Calu3 (cell line): Measurements from ENCODE around the gene TMEM150A. TPM values are rescaled to one million over a fixed set of nuclear protein-coding genes. Genes with fewer than 3 reads are reported as not detected.

Source experiments
- BruUV-seq: library from RNA; stranded (reverse); fragments of 400-500 nt; replicated peaks from 2 replicates; lab custom pipeline; 2021; lab: Mats Ljungman, UMichigan
- CTCF ChIA-PET: fragments of 300-600 bp; sonication (Branson Sonifier 250); formaldehyde crosslinking; loops from one replicate; lab custom pipeline; 2022; ENCODE audit warnings: antibody characterized with exemption; lab: Charles Lee
- DNase-seq: peaks from one replicate; pipeline ENCODE4 v3.0.0; 2022
- H3K27ac Mint-ChIP-seq: one replicate; pipeline ENCODE4 v1.8.0; 2022; ENCODE audit warnings: mixed read lengths; ENCODE audit not compliant: unreplicated experiment
- H3K27me3 Mint-ChIP-seq: one replicate; pipeline ENCODE4 v1.8.0; 2022; ENCODE audit warnings: mixed read lengths; ENCODE audit not compliant: unreplicated experiment
- H3K36me3 Mint-ChIP-seq: one replicate; pipeline ENCODE4 v1.8.0; 2022; ENCODE audit warnings: mild to moderate bottlenecking, moderate library complexity, mixed read lengths; ENCODE audit not compliant: insufficient read depth, unreplicated experiment
- H3K4me1 Mint-ChIP-seq: one replicate; pipeline ENCODE4 v1.8.0; 2022; ENCODE audit warnings: mild to moderate bottlenecking, low read depth, mixed read lengths; ENCODE audit not compliant: unreplicated experiment
- H3K4me3 Mint-ChIP-seq: one replicate; pipeline ENCODE4 v1.8.0; 2022; ENCODE audit warnings: mild to moderate bottlenecking, low read depth, moderate library complexity, mixed read lengths; ENCODE audit not compliant: unreplicated experiment
- H3K9me3 Mint-ChIP-seq: one replicate; pipeline ENCODE4 v1.8.0; 2022; ENCODE audit warnings: low read depth, mixed read lengths; ENCODE audit not compliant: unreplicated experiment
- CTCF ChIP-seq: fragments of 200-600 bp; IDR thresholded peaks from one replicate; pipeline ENCODE4 v1.8.0; 2022; ENCODE audit warnings: antibody characterized with exemption; ENCODE audit not compliant: unreplicated experiment
- intact Hi-C: fragments of 100-400 bp; cut with micrococcal nuclease; formaldehyde crosslinking; loops from one replicate; pipeline ENCODE4 v1.10.0; 2022; ENCODE audit not compliant: unreplicated experiment
- total RNA-seq: library from RNA; stranded (reverse); gene quantifications from 2 replicates; pipeline ENCODE4 v1.2.3, GENCODE V29; 2022

Gene TMEM150A
- total RNA-seq, 1 experiment from 2014 or later, result 12.1 TPM

DNA sequence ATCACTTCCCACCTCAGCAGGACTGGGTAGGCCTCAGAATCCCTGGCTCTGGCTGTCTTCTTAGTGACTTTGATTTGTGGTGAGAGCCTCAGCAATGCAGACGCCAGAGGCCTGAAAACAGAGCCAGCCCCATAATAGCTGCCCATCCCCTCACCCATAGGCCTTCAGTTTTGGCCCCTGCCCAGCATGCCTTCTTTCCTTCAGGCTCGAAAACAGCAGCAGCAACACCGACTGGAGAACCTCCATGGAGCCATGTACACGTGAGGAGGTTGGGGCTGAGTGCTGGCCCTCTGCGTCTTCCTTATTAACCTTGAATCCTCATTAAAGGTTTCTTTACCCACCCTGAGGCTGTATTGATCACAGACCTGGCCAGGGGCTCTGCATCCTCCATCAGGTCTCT, 5.3 kb downstream of the TMEM150A start:
- no peak overlapping the region for H3K27ac Mint-ChIP-seq
- intact Hi-C loops, result no loop called here
- peak overlapping the region; percentile 98 for H3K4me3 Mint-ChIP-seq
- no peaks in the 10 kb centered on the region for H3K4me1 Mint-ChIP-seq
- CTCF ChIA-PET, result interaction anchor here (0.7 kb wide), 1 partner anchor 20 kb away, joined by 9 read pairs; the partner anchor contains the start of gene VAMP8
- H3K9me3 Mint-ChIP-seq, result no peaks in the 10 kb centered on the region
- no peaks in the 10 kb centered on the region for H3K27me3 Mint-ChIP-seq
- TSS peak; percentile 37 for BruUV-seq
- no peak for TF ChIP-seq CTCF
- no peak for DNase-seq
- H3K36me3 Mint-ChIP-seq, result peaks cover 60% of the 10 kb centered on the region

DNA sequence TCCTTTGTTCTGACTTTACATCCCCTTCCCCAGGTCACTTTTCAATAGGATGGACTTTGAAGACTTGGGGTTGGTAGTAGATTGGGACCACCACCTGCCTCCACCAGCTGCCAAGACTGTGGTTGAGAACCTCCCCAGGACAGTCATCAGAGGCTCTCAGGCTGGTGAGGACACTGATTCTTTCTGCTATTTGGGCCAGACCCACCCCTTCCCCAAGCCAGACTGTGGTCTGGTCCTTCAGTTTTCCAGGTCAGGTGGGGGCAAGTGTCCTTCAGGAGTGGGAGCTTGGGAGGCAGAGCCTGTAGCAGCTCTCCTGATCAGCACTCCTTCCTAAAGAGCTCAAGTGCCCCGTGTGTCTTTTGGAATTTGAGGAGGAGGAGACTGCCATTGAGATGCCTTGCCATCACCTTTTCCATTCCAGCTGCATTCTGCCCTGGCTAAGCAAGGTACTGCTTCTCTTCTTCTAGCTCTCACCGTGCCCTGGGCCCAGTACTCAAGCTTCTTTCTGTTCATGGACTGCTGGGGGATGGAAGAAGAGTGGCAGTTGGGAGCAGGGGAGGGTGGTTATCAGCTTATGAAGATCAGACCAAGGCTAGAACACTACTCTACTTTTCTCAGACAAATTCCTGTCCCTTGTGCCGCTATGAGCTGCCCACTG, 5.9 kb downstream of the TMEM150A start:
- BruUV-seq, result no TSS peak
- peak overlapping the region; percentile 97 for H3K27ac Mint-ChIP-seq

GRCh38 chr2:85596026-85596333, 6.5 kb downstream of the TMEM150A start:
- Mint-ChIP-seq H3K4me1 (peaks cover 6% of the 10 kb centered on the region), H3K9me3 (no peaks in the 10 kb centered on the region), H3K36me3 (peaks cover 47% of the 10 kb centered on the region), H3K4me3 (peak overlapping the region; percentile 98), H3K27ac (peak overlapping the region; percentile 97), H3K27me3 (no peaks in the 10 kb centered on the region)
- no peak for TF ChIP-seq CTCF
- no peak for DNase-seq
- CTCF ChIA-PET, result interaction anchor here (0.6 to 2.7 kb wide), 6 partner anchors 8 to 158 kb away, joined by 3 to 11 read pairs (median 4); partner anchors contain the start of gene VAMP8
- no TSS peak for BruUV-seq
- intact Hi-C loops, result no loop called here

More for the DNA sequence above, 5.9 kb downstream of the TMEM150A start:
- no peak for TF ChIP-seq CTCF
- no peak for DNase-seq
- Mint-ChIP-seq H3K9me3 (no peaks in the 10 kb centered on the region), H3K36me3 (peaks cover 54% of the 10 kb centered on the region), H3K27me3 (no peaks in the 10 kb centered on the region), H3K4me1 (no peaks in the 10 kb centered on the region), H3K4me3 (peak overlapping the region; percentile 98)
- CTCF ChIA-PET, result interaction anchor here (0.6 to 2.7 kb wide), 3 partner anchors 8 to 19 kb away, joined by 3 to 9 read pairs (median 6); partner anchors contain the start of gene VAMP8
- intact Hi-C loops, result no loop called here

DNA sequence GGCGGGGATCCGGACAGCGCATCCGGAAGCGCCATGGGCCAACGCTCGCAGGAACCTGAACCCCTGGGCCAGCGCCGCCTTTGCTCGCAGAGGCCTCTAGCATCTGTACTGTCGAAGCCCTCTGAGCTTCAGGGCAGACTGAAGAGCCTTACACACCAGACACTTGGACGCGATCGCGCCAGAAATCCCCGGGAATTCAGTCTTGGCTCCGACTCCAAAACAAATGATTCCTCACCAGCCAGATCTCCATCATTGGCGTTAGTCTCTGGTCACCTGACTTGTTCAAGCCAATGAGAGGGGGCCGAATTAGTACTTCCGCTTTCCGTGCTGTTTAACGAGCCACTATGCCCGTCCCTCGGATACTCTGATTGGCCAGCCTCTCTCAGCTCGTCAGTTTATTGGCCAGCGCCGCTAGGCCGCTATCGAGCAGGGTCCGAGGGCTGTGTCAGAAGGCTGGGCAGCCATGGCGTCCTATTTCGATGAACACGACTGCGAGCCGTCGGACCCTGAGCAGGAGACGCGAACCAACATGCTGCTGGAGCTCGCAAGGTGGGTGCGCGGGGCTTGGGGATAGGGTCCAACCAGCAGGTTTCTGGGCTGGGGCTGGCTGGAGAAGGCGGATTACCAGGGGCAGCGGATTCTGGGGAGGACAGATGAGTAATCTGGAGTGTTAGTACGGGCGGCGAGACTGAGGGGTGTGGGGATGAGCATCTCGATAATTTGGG, 7.0 kb downstream of the TMEM150A start, which contains the start of gene RNF181:
Gene RNF181 (plus strand): TSS at position 445 of the 725 bp plus-strand sequence. CDS start 19 bp downstream, at position 464.
- Mint-ChIP-seq H3K4me1 (peaks cover 11% of the 10 kb centered on the region), H3K27ac (peak within 1 kb of the TSS; percentile 97), H3K4me3 (peak within 1 kb of the TSS; percentile 98), H3K27me3 (no peaks in the 10 kb centered on the region), H3K36me3 (peaks cover 42% of the 10 kb centered on the region), H3K9me3 (no peaks in the 10 kb centered on the region)
- peak; percentile 93 for DNase-seq
- CTCF ChIA-PET, result interaction anchor here (0.6 to 2.7 kb wide), 9 partner anchors 8 to 158 kb away, joined by 3 to 11 read pairs (median 4); partner anchors contain the start of gene VAMP8
- TF ChIP-seq CTCF, result no peak
- intact Hi-C loops, result no loop called here
- BruUV-seq, result no TSS peak
